GM12878 (cell line): ENCODE results near the gene HP1BP3. TPM values are rescaled to one million over a fixed set of nuclear protein-coding genes. Genes with fewer than 3 reads are reported as not detected.

Source experiments
- ATAC-seq: fragments of 200-7000 bp; cut with Tn5 transposase; 3 replicates; pipeline ENCODE4 v1.9.1; 2020; ENCODE audit warnings: mild to moderate bottlenecking, moderate library complexity
- BruUV-seq: library from RNA; stranded (reverse); fragments of 400-500 nt; replicated peaks from 2 replicates; lab custom pipeline; 2021; lab: Mats Ljungman, UMichigan
- CTCF ChIA-PET: fragments of 300-600 bp; sonication (Branson Sonifier 250); formaldehyde crosslinking; extraction: SDS; loops from one replicate; lab custom pipeline; 2021; ENCODE audit warnings: inconsistent platforms; lab: Yijun Ruan, JAX
- POLR2A ChIA-PET: fragments of 350-600 bp; formaldehyde crosslinking; extraction: SDS; loops from one replicate; lab custom pipeline; 2021; ENCODE audit warnings: inconsistent platforms; lab: Charles Lee
- RAD21 ChIA-PET: fragments of 300-600 bp; sonication (Branson Sonifier 250); formaldehyde crosslinking; loops from one replicate; lab custom pipeline; 2023; ENCODE audit warnings: antibody characterized with exemption; ENCODE audit not compliant: unreplicated experiment; lab: Charles Lee
- SMC1A ChIA-PET: fragments of 300-600 bp; sonication (Branson Sonifier 250); formaldehyde crosslinking; loops from one replicate; lab custom pipeline; 2023; ENCODE audit not compliant: unreplicated experiment, uncharacterized antibody; lab: Charles Lee
- DNase-seq: peaks from one replicate; pipeline ENCODE4 v3.0.0-alpha.2; 2011; ENCODE audit warnings: low read depth, low spot score
- FAIRE-seq: peaks from 3 replicates; lab custom pipeline; 2011; peaks lifted over from hg19 to GRCh38; lab: Jason Lieb, UNC
- H2AFZ ChIP-seq: 2 replicates; pipeline ENCODE4 v1.6.0; 2011; ENCODE audit warnings: low read depth, low read length, control low read depth; ENCODE audit not compliant: control insufficient read depth
- H3K27ac ChIP-seq: 2 replicates; pipeline ENCODE4 v1.5.1; 2011; ENCODE audit warnings: control low read depth; ENCODE audit not compliant: control insufficient read depth, insufficient read depth
- H3K27me3 ChIP-seq, 2 experiments: replicated peaks in 1 of 2; 2 replicates each; pipeline versions ENCODE4 v1.6.0 to v1.6.1; 2011; ENCODE audit warnings: low read length in 1 of 2; ENCODE audit not compliant: control insufficient read depth in 2 of 2, insufficient read depth in 2 of 2
- H3K36me3 ChIP-seq, 2 experiments: 2 replicates each; pipeline ENCODE4 v1.5.1; 2011; ENCODE audit warnings: low read length in 1 of 2; ENCODE audit not compliant: control insufficient read depth in 2 of 2, insufficient read depth in 2 of 2
- H3K4me1 ChIP-seq: 2 replicates; pipeline ENCODE4 v1.6.1; 2011; ENCODE audit warnings: mild to moderate bottlenecking, low read length, moderate library complexity, mixed read lengths; ENCODE audit not compliant: control insufficient read depth, insufficient read depth
- H3K4me2 ChIP-seq: 2 replicates; pipeline ENCODE4 v1.6.0; 2011; ENCODE audit warnings: control low read depth; ENCODE audit not compliant: control insufficient read depth, insufficient read depth
- H3K4me3 ChIP-seq: fragments of 200-600 bp; sonication (generic); 2 replicates; pipeline ENCODE4 v1.5.1; 2016
- H3K79me2 ChIP-seq: 2 replicates; pipeline ENCODE4 v1.6.0; 2011; ENCODE audit warnings: low read length; ENCODE audit not compliant: control insufficient read depth, insufficient read depth
- H3K9ac ChIP-seq: 2 replicates; pipeline ENCODE4 v1.8.0; 2011; ENCODE audit warnings: low read length, control low read depth, mixed read lengths; ENCODE audit not compliant: control insufficient read depth, insufficient read depth
- H3K9me3 ChIP-seq: replicated peaks from 3 replicates; pipeline ENCODE4 v1.5.1; 2011; ENCODE audit warnings: mild to moderate bottlenecking, low read length; ENCODE audit not compliant: control insufficient read depth, insufficient read depth
- H4K20me1 ChIP-seq: 2 replicates; pipeline ENCODE4 v1.6.0; 2011; ENCODE audit not compliant: control insufficient read depth, insufficient read depth
- ATF7 ChIP-seq: fragments of 450-650 bp; IDR thresholded peaks from 2 replicates; pipeline ENCODE4 v1.6.1; 2016; ENCODE audit warnings: low read depth, mild to moderate bottlenecking
- BHLHE40 ChIP-seq, 2 experiments: fragments of 450-650 bp in 1 of 2; IDR thresholded peaks; 2 replicates each; pipeline ENCODE4 v1.6.1; 2011 to 2017; ENCODE audit warnings: low read depth in 2 of 2, borderline replicate concordance in 1 of 2, improper control_type of control experiment in 1 of 2, low read length in 1 of 2, mild to moderate bottlenecking in 1 of 2
- CHD2 ChIP-seq: IDR thresholded peaks from 2 replicates; pipeline ENCODE4 v1.6.1; 2011; ENCODE audit warnings: low read depth, low read length, improper control_type of control experiment, borderline replicate concordance
- CREM ChIP-seq: IDR thresholded peaks from 2 replicates; pipeline ENCODE4 v1.6.1; 2014; ENCODE audit warnings: antibody characterized with exemption, low read depth
- E2F4 ChIP-seq: IDR thresholded peaks from 2 replicates; pipeline ENCODE4 v1.6.1; 2012; ENCODE audit warnings: low read depth, low read length, improper control_type of control experiment
- EGR1 ChIP-seq, 2 experiments: IDR thresholded peaks; 1 replicate in 1 of 2; 2 replicates in 1 of 2; pipeline ENCODE4 v1.6.1; 2011 to 2012; ENCODE audit warnings: low read depth in 2 of 2, low read length in 2 of 2, borderline replicate concordance in 1 of 2, mild to moderate bottlenecking in 1 of 2, moderate library complexity in 1 of 2
- GATAD2B ChIP-seq: fragments of 450-650 bp; conservative IDR thresholded peaks from 2 replicates; pipeline ENCODE4 v1.6.1; 2017; ENCODE audit warnings: low read depth, mild to moderate bottlenecking, moderate library complexity
- IKZF1 ChIP-seq: fragments of 450-650 bp; conservative IDR thresholded peaks from 2 replicates; pipeline ENCODE4 v1.6.1; 2017; ENCODE audit warnings: antibody characterized with exemption, mild to moderate bottlenecking
- NFYB ChIP-seq: IDR thresholded peaks from 2 replicates; pipeline ENCODE4 v1.6.1; 2011; ENCODE audit warnings: low read depth, mild to moderate bottlenecking, low read length, improper control_type of control experiment, moderate library complexity; ENCODE audit not compliant: insufficient read depth
- NR2C2 ChIP-seq: IDR thresholded peaks from 2 replicates; pipeline ENCODE4 v1.6.1; 2011; ENCODE audit warnings: borderline replicate concordance, low read depth; ENCODE audit not compliant: control insufficient read depth, insufficient read length
- NR2F1 ChIP-seq: fragments of 450-650 bp; conservative IDR thresholded peaks from 2 replicates; pipeline ENCODE4 v1.6.1; 2017; ENCODE audit warnings: mild to moderate bottlenecking
- PAX5 ChIP-seq: IDR thresholded peaks from 2 replicates; pipeline ENCODE4 v1.6.1; 2011; ENCODE audit warnings: low read depth, low read length, borderline replicate concordance
- PML ChIP-seq: IDR thresholded peaks from 2 replicates; pipeline ENCODE4 v1.6.1; 2012; ENCODE audit warnings: low read length, inconsistent platforms
- RB1 ChIP-seq: fragments of 450-650 bp; formaldehyde crosslinking; IDR thresholded peaks from 2 replicates; pipeline ENCODE4 v1.6.1; 2017; ENCODE audit warnings: mild to moderate bottlenecking, borderline replicate concordance
- SMARCA5 ChIP-seq: fragments of 450-650 bp; IDR thresholded peaks from 2 replicates; pipeline ENCODE4 v1.6.1; 2017; ENCODE audit warnings: mild to moderate bottlenecking
- TAF1 ChIP-seq: IDR thresholded peaks from 2 replicates; pipeline ENCODE4 v1.6.1; 2011; ENCODE audit warnings: mild to moderate bottlenecking, low read depth, low read length, borderline replicate concordance
- TCF12 ChIP-seq: IDR thresholded peaks from 2 replicates; pipeline ENCODE4 v1.6.1; 2011; ENCODE audit warnings: low read depth, mild to moderate bottlenecking, low read length
- YY1 ChIP-seq: IDR thresholded peaks from 2 replicates; pipeline ENCODE4 v1.6.1; 2011; ENCODE audit warnings: low read depth, mild to moderate bottlenecking, low read length
- WGBS: methylation state at CpG from one replicate; pipeline ENCODE4 v1.1.6; 2016; ENCODE audit warnings: low lambda C conversion rate; ENCODE audit not compliant: insufficient replicate concordance, insufficient coverage; ENCODE audit errors: missing lambda C conversion rate; 5-methylcytosine and 5-hydroxymethylcytosine counted together
- in situ Hi-C: fragments of 300-500 bp; cut with MboI; formaldehyde crosslinking; loops from 9 replicates; pipeline ENCODE4 v1.14.3; 2018; ENCODE audit warnings: mixed read lengths
- intact Hi-C: fragments of 100-400 bp; cut with micrococcal nuclease; formaldehyde crosslinking; loops from one replicate; pipeline ENCODE4 v1.14.2; 2022; ENCODE audit not compliant: unreplicated experiment
- polyA plus RNA-seq, 11 experiments: library from polyadenylated mRNA; depleted of rRNA in 4 of 11; unstranded in 6 of 11; stranded (reverse) in 5 of 11; fragments of >200 nt; fragmentation: Nextera tagmentation in 4 of 11; fragmentation: Illumina TruSeq in 1 of 11; extraction: Ambion mirVana in 4 of 11; extraction: Trizol in 1 of 11; gene quantifications; 1 replicate in 1 of 11; 2 replicates in 10 of 11; pipeline versions ENCODE4 v1.2.1 to v1.2.3, GENCODE V29; 2011 to 2016; ENCODE audit warnings: inconsistent platforms in 2 of 11, missing spikeins in 2 of 11, low read depth in 1 of 11
- total RNA-seq, 4 experiments: library from RNA; depleted of rRNA in 3 of 4; stranded (reverse); fragments of >200 nt in 3 of 4; fragmentation: Illumina TruSeq in 1 of 4; extraction: Trizol in 1 of 4; gene quantifications; 2 replicates each; pipeline versions ENCODE4 v1.2.1 to v1.2.3, GENCODE V29; 2013 to 2021
- TF ChIP-seq, protein P1 (sequence below), 3 experiments: IDR thresholded peaks in 2 of 3; conservative IDR thresholded peaks in 1 of 3; 2 replicates each; pipeline ENCODE4 v1.5.1; 2011; ENCODE audit warnings: low read depth in 3 of 3, low read length in 3 of 3, mild to moderate bottlenecking in 3 of 3, control low read depth in 2 of 3, moderate library complexity in 2 of 3, inconsistent platforms in 1 of 3, mixed read lengths in 1 of 3; ENCODE audit not compliant: control insufficient read depth in 2 of 3, insufficient read depth in 1 of 3; ENCODE audit errors: extremely low read depth in 1 of 3

The HP1BP3 gene
- total and polyA plus RNA-seq, 10 of the 15 experiments (the other 5 are each of a cell fraction or from before 2014, with no cell fraction given), result 32.6 to 188 (median 133) TPM

DNA sequence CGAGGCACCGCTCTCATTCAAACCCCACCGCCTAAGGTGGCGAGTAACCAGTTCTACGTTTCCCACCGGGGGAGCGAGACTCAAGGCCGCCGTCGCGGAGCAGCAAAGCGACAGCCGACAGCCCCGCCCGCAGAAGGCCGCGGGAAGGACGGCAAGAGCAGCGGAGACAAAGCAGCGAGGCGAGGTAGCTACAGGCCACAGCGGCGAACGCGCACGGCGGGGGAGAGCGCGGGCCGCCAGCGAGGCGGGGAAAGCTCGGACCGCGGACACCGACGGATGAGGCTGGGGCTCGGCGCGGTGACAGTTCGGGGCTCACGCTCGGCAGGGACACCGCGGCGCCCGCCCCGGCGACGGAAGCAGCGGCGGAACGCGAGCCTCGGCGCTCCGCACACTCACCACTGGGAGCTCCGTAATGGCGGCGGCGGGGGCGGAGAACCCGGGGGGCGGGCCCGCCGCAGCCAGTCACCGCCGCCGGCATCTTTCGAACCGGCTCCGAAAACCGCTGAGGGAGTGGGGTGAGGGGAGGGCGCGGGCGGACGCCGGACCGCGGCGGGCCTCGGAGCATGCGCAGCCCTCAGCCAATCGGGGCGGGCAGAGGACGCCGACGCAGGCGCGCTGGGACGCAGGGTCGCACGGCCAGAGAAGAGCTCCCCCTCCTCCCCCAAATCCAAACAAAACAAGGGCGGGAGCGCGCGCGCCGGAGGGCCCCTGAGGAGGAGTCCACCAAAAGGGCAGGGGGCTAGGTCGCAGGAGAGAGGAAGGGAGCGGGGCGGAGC lies 666 bp downstream of the HP1BP3 start:
- peaks cover 9% of the 10 kb centered on the region; the same call in 1 of the 2 replicates for H3K4me1 ChIP-seq
- BruUV-seq, result no TSS peak
- H3K27me3 ChIP-seq, result no peaks in the 10 kb centered on the region
- FAIRE-seq (peak; percentile 52), DNase-seq (peak; percentile 82), ATAC-seq (peak; percentile 91)
- H3K4me3 ChIP-seq, result peak overlapping the region; percentile 79
- peak overlapping the region; percentile 57; the same call in 1 of the 2 replicates for H3K4me2 ChIP-seq
- 1% methylated on average over 59 of the region's 102 CpGs for WGBS
- H2AFZ ChIP-seq, result peak overlapping the region; percentile 85
- peak overlapping the region; percentile 89 for H3K9ac ChIP-seq
- no peaks in the 10 kb centered on the region for H3K9me3 ChIP-seq
- RAD21 ChIA-PET, result interaction anchor here (0.6 to 2.3 kb wide), 5 partner anchors 17 to 582 kb away, joined by 4 to 7 read pairs (median 5); no protein-coding TSS in a partner anchor
- SMC1A ChIA-PET, result interaction anchor here (0.7 to 2.8 kb wide), 6 partner anchors 13 to 409 kb away, joined by 3 to 9 read pairs (median 4); no protein-coding TSS in a partner anchor
- POLR2A ChIA-PET, result interaction anchor here (0.5 to 1.7 kb wide), 15 partner anchors 10 to 821 kb away, joined by 3 to 7 read pairs (median 4); partner anchors contain the start of gene SH2D5
- peaks cover 48% of the 10 kb centered on the region for H3K79me2 ChIP-seq
- intact Hi-C loops, result loop anchor here (2.0 to 10.0 kb wide), 2 partner anchors 126 to 388 kb away; partner anchors contain the start of genes DDOST and EIF4G3
- CTCF ChIA-PET, result interaction anchor here (0.6 to 1.5 kb wide), 4 partner anchors 202 to 409 kb away, joined by 3 to 5 read pairs (median 4); no protein-coding TSS in a partner anchor
- 0 out of 4 replicates have a peak, but pooled peaks cover 0 to under 1% of the 10 kb centered on the region in 2 experiments for H3K36me3 ChIP-seq
- no peaks in the 10 kb centered on the region for H4K20me1 ChIP-seq
- in situ Hi-C loops, result no loop called here
- H3K27ac ChIP-seq, result peak overlapping the region; percentile 90
- peak; percentile 78; the same call in 1 of the 2 replicates for TF ChIP-seq SMARCA5
- peak in 1 of 2 experiments; percentile 58; a peak in 1 of 4 replicates for TF ChIP-seq BHLHE40 (IDR thresholded peaks at IDR 0.05; ENCODE audit: borderline replicate concordance in 1 of 2, low read depth in 2 of 2, low read length in 1 of 2)
- peak; percentile 6; the same call in 1 of the 2 replicates for TF ChIP-seq NR2F1
- TF ChIP-seq PML, result 0 out of 2 replicates have a peak, but pooled peaks have one; percentile 39
- TF ChIP-seq, protein P1, sequence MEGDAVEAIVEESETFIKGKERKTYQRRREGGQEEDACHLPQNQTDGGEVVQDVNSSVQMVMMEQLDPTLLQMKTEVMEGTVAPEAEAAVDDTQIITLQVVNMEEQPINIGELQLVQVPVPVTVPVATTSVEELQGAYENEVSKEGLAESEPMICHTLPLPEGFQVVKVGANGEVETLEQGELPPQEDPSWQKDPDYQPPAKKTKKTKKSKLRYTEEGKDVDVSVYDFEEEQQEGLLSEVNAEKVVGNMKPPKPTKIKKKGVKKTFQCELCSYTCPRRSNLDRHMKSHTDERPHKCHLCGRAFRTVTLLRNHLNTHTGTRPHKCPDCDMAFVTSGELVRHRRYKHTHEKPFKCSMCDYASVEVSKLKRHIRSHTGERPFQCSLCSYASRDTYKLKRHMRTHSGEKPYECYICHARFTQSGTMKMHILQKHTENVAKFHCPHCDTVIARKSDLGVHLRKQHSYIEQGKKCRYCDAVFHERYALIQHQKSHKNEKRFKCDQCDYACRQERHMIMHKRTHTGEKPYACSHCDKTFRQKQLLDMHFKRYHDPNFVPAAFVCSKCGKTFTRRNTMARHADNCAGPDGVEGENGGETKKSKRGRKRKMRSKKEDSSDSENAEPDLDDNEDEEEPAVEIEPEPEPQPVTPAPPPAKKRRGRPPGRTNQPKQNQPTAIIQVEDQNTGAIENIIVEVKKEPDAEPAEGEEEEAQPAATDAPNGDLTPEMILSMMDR (IDR thresholded peaks at IDR 0.05 in 2 of 3, conservative IDR thresholded peaks at IDR 0.05 in 1 of 3; ENCODE audit: control insufficient read depth in 2 of 3, extremely low read depth in 1 of 3, insufficient read depth in 1 of 3, low read depth in 3 of 3, low read length in 3 of 3), result 0 out of 6 replicates have a peak, but pooled peaks of 1 of the 3 experiments have one; percentile 4
- no peak for TF ChIP-seq ATF7
- TF ChIP-seq EGR1 (IDR thresholded peaks at IDR 0.05; ENCODE audit: borderline replicate concordance in 1 of 2, low read depth in 2 of 2, low read length in 2 of 2), result peak in 1 of 2 experiments; percentile 92; a peak in 2 of 3 replicates
- TF ChIP-seq RB1, result peak; percentile 73; the same call in 1 of the 2 replicates
- TF ChIP-seq NFYB, result peak; percentile 88
- peak; percentile 28; the same call in 1 of the 2 replicates for TF ChIP-seq PAX5
- peak; percentile 99 for TF ChIP-seq IKZF1
- TF ChIP-seq GATAD2B, result peak; percentile 66
- TF ChIP-seq NR2C2, result no peak
- peak; percentile 11; the same call in 1 of the 2 replicates for TF ChIP-seq CREM
- peak; percentile 70 for TF ChIP-seq CHD2
- peak; percentile 96 for TF ChIP-seq YY1
- TF ChIP-seq E2F4, result peak; percentile 26; the same call in 1 of the 2 replicates
- peak; percentile 67; the same call in 1 of the 2 replicates for TF ChIP-seq TAF1
- TF ChIP-seq TCF12, result 0 out of 2 replicates have a peak, but pooled peaks have one; percentile 7
